Hypothalamus (tissue), 51 donors: ENCODE data around the gene NID1.
"Not testable (repeated sequence)": the region's sequence is repeated elsewhere in the genome, so short reads cannot be mapped to it uniquely, and the experiment has no call there.

Experiments
- DNase-seq, 51 donors: peaks; one replicate each; lab custom pipeline; 2025; lab: John Stamatoyannopoulos, UW

Gene NID1

DNA sequence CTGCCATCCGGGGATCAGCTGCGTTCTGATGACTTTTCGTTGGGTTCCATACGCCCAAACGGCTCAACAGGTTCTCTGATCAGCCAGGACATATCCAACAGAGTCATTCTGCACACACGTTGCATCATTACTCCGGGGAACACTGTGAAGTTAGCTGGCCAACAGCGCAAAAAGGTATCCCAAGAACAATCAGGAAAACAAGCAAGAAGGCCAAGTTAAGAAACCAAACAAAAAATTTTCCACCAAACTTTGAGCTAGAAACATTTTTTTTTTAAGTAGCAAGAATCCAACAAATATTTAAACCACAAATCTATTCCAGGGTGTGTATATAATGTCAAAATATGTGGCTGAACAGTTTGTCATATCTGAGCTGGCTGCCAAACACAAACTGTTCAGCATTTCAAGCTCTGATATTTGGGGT lies 29.2 kb downstream of the NID1 start:
- no peak for DNase-seq

DNA sequence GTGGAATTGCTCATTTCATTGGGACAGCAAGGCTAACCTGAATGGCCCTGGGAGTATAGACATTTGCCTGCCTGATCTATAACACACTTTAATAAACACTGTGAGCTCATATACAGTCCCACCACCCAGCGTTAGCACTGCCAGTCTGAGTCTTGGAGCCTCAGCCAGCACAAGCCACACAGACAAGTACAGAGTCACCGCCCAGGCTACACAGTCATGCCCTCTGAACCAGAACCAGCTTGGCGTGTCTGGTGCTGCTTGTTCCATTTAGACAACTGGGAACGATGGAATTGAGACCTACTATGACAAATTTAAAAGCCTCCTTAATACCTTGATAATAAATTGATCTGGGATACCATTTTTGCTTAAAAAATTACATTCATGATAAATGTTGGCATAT lies 31.6 kb downstream of the NID1 start:
- no peak for DNase-seq

DNA sequence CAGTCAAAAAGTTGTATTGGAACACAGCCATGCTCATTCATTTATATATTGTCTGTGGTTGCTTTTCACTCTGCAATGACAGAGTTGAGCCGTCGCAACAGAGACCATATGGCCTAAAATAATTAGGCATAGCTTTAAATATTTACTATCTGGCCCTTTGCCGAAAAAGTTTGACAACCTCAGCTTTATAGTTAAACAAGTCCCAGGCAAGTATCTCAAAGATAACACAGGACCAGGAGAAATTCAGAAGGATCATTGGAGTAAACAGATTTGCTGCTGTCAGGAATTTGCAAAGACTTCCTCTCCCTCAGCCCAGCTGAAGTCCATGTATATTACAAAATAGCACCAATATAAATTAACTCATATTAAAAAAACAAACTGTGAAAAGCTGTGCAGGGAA lies 34.4 kb downstream of the NID1 start:
- no peak for DNase-seq

DNA sequence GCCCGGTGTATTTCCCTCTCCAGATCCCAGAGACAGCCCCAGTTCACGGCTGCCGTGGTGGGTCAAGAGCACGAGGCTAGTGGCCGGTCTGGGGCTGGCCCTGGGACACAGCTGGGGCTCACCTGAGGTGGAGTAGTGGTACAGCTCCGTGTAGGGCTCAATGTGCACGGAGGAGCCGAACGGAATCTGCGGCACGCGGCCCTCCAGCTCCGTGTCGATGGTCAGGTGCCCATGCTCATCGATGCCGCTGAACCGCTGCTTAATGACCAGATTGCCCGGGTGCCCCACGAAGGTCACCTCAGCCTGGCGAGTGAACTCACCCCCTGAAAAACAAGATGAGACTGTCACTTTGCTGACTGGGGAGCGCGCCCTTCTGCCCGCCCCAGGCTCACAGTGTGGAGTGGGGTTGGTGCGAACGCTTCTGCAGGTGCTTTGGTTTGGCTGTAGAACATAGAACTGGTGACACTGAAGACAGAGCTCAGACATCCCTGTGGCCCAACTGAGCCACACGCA lies 35.4 kb downstream of the NID1 start:
- DNase-seq = no peak

DNA sequence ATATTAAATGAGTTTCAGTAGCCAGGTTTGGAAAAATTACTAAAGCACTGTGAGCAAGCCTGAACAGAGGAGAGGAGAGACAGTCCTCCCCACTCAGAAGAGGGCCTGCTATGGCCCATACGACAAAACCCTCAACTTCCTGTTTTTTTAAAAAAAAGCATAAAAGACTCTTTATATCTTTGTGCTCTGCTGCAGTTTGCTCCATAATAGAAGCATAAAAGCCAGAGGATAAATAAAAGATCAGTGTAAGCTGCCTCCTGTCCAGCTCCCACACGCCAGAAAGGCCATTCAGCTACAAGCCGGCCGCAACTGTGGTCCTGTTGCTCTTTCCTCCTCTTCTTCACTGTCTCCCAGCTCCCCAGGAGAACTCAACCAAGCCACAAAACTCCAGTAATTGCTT lies 37.8 kb downstream of the NID1 start:
- DNase-seq = peak in 1 of 51 donors; percentile 12

DNA sequence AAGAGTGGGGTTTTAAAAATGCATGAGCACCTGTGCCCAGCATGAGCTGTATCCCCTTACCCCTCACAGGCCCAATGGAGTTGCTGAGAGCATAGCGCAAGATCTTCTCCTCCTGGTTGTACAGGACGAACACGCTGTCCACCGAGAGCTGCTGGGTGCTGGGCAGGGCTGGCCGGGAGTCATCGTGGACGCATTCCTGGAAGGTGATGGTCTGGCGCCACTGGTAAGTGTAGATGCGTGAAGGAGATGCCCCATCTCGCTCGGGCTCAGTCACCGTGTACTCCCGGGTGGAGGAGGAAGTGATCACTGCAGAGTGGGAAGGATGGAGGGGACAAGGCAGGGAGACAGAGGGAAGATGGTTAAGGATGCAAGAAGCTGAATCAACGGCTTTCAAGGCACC lies 39.1 kb downstream of the NID1 start:
- DNase-seq = no peak

DNA sequence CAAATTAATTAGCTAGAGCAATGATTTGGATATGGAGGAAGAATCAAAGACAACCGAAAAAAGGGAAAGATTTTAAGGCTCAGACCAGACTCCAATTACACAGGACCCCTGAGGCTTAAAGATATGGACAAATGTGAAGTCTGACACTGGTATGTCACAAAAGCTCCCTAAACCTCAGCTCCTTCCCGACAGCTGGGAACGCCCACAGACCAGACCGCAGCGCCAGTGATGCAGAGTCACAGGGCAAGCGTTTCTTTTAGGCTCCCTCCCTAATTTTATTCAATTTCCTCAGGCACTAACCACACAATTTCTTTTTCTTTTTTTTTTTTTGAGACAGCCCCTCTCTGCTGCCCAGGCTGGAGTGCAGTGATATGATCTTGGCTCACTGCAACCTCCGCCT lies 40.2 kb downstream of the NID1 start:
- no peak for DNase-seq

DNA sequence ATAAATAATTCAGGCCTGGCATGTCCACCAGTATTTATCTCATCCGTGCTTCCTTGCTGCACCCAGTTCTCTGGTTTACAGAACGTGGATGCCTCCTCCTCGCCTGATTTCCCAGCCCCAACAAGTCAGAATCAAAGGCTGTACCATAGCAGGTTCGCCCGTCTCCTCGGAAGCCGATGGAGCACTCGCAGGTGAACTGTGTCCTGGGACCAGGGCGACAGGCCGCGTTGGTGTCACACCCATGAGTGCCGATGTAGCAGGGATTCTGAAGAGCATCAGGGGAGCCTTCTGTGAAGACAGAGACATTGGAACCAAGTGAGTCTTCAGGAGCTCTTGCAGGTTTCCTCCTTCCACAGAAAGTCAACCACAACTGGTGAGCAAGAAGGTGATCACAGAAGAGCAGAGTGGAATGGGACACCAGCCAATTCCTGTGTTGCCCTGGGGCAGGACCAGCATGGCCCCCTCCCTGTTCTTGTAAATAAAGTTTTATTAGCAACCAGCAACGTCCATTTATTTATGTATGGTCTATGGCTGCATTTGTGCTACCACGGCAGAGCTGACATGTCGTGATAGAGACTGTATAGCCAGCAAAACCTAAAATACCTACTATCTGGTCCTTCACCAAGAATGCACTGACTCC lies 40.8 kb downstream of the NID1 start:
- DNase-seq = no peak

DNA sequence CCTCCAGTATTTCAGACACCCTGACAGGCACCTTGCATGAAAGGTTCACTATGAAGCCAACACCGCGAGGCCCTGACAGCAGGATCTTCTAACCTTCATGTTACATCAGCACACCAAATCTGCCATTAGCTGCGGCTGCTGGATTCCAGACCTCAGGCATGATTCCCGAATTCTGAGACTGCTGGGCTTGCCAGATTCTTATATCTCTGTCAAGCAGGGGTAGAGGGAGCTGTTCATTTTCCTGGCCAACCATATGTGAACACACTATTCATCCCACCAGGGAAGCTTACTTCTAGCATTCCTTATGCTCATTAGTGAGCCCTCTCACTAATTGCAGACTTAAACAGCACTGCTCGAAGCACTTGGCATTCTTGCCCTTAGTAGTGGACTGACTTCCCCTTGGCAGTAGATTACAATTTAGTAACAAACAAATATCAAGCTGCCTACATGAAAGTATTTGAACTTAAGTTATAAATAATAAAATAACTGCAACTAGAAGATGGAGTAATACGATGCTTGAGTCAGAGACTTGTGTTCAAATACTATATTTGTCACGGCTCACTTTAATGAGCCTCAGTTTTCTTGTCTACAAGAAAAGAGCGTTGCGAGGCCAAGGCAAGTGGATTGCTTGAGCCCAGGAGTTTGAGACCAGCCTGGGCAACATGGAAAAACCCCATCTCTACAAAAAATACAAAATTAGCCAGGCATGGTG lies 43.3 kb downstream of the NID1 start:
- DNase-seq = no peak

DNA sequence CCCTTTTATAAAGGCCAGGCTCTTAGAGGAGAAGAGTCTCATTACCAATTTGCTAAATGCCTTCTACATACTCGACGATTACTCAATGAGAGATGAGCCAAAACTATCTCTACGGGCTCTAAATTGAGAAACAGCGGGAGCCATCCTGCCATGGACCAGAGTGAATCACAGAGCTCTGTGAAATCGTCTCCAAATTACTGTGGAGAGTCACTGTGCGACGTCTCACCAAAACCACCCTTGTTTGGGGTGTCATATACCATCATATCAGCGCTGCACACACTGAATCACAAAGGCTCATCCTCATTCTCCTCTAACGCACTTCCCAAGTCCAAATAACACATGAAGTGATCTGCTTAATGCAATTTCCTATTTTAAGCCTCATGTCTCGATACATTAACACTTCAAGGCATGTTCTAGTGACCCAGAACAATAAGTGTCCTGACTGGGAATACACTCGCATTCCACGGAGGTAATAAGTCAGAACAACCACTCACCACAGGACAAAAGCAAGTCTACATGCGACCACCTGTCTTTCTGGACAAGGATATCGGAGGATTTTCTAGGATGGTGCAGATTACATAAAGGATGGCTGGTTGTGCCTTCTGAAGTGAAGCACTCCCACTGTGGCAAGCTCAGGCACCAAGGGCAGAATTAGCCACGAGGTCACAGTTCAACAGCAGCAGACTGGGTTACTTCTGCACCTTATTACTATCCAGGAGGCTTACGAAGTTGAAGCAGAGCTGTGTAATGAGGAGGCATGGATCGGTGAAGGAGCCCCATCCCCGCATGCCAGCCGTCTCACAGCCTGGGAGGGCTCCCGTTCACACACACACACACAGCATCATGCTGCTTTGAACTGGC lies 44.3 kb downstream of the NID1 start:
- DNase-seq = no peak

DNA sequence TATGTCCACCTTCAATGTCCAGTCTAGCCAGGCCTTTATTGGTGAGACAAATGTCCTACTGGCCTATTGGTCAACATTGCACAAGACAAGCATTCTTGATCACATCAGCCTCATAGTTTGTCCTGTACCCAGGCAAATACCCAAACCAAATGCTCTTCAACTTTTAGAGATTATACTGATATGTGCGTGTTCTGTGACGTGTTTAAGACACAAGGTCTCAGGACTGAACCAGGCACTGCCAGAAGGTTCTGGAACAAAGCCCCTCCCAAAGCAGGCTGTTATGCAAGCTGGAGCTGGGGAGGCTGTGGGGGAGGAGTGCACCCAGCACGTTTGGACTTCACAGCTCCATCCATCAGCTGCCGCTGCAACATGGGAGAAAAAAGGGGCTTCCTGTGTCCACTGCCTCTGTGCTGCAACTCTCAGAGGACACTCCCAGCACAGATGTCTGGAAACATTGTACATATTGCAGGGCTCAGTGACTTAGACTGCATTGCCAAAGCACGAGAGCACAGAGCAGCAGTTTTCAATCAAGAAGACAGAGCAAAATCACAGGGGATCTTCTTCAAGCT lies 45.9 kb downstream of the NID1 start:
- no peak for DNase-seq

DNA sequence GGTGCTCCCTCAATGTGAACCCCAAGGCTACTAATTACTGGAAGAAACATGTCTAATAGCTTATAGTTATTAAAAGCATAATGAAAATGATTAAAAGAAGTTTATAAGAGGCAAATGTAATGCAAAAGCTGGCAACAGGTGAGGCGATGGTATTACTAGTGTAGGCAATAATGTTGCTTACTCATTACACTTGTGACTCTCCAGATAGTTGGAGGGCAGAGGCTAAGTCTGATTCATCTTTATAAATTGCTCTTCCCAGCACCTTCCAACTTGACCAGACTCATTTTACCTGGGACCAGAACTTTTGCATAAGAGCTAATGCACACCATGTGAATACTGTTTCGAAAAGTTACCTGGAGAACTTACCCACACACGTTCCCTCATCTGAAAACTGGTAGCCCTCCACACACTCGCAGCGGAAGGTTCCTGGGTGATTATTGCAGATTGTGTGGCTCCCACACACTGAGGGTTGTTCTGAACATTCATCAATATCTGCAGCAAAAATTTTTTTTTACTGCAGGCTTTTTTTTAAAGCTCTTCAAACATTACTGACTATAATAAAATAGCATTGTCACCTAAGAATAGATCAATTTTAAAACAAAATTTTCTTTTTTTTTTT lies 48.0 kb downstream of the NID1 start:
- DNase-seq = no peak

DNA sequence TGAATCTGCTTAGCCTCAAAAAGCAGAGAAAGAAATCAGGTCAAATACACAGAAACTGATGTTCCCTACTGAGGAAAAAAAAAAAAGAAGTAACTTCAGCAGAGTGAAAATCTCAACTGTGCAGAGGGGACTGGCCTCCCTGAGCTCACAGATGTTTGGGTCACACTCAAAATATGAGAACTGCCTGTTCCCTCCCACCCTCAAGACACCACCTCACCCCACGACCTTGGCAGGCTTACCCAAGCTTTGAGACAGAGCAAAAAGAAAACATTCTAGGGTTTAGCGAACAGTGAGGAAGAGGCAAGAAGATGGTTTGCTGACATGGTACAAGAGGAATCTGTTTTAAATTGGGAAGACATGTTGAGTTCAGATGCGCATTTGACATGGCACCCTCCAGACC lies 48.8 kb downstream of the NID1 start:
- no peak for DNase-seq

DNA sequence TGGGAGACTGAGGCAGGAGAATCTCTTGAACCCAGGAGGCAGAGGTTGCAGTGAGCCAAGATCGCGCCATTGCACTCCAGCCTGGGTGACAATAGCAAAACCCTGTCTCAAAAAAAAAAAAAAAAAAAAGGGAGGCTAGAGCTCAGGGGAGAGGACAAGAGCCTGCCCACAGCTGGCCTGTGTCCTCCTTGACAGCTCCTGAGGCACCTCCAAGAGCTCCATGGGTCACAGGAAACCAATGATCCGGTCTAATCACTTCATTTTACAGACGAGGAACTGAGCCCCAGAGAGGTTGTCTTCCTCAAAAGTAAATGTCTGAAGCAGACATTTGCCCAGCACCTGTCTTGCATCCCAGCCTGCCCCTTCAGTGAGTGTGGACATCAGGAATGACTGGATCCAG lies 49.4 kb downstream of the NID1 start:
- no peak for DNase-seq

DNA sequence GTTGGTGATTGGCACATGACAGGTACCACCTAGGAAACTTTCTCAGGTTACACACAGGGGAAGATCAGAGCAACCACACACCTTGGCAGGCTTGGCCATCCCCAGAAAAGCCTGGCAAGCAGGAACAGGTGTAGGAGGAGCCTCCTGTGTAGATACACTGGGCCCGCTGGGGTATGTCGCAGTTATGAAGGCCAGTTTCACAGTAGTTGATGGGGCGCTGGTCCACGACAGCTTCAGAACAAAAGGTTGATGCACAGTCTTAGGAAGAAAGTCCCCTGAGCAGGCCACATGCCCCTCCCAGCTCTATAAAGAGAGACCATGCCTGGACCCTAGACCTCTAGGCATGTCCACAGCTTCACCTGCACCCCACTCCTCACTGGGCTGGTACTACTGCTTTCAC lies 51.6 kb downstream of the NID1 start:
- DNase-seq = no peak

DNA sequence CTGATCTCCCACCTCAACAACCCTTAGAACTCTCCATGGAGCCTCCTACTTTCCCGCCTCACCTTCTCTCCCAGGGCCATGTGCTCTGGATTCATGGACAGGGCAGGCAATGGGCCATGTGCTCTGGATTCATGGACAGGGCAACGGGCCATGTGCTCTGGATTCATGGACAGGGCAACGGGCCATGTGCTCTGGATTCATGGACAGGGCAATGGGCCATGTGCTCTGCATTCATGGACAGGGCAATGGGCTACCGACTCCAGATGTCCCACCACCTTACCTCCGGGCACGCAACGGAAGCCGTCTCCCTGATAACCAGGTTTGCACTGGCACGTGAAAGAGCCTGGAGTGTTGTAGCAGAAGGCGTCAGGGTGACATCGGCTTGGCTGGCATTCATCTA lies 53.2 kb downstream of the NID1 start:
- DNase-seq = no peak

DNA sequence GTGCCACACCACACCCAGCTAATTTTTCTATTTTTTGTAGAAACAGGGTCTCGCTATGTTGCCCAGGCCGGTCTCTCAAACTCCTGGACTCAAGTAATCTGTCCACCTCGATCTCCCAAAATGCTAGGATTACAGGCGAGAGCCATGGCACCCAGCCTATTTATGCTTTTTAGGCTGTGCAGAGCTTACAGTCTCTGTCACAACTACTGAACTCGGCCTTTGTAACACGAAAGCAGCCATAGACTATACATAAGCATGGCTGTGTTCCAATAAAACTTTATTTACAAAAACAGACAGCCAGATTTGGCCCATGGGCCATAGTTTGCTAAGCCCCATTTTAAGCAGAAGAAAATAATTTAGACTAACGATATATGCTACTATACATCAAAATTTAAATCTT lies 54.4 kb downstream of the NID1 start:
- no peak for DNase-seq

DNA sequence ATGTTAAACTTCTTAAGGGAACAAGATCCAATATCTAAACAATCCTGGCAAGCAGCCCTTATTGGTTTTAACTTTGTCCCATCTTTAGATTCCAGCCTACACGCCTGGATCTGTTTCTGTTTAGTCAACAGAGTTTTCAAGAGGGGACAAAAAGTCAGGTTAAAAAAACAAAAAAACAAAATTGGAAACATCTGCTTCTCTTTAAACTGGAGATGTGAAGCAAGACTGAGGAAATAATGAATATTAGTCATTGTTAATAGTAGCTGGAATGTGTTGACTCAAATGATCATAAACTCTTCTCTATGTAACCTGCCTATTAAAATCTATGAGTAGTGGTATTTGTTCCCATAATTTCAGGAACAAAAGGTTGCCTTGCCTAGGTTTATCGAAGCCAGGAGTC lies 55.0 kb downstream of the NID1 start:
- no peak for DNase-seq

DNA sequence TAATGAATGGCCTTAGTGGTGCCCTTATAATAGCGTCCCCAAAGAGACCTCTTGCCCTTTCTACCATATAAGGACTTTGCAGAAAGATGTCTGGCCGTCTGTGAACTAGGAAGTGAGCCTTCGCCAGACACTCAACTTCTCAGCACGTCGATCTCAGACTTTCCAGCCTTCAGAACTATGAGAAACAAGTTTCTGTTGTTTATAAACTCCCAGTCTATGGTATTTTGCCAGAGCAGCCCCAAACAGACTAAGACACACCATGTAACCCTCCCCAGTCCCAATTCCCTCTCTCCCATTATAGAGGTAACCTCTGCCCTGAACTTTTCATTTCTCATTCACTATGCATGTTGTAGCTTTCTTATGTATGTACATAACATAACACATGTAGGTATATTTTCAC lies 55.7 kb downstream of the NID1 start:
- no peak for DNase-seq

DNA sequence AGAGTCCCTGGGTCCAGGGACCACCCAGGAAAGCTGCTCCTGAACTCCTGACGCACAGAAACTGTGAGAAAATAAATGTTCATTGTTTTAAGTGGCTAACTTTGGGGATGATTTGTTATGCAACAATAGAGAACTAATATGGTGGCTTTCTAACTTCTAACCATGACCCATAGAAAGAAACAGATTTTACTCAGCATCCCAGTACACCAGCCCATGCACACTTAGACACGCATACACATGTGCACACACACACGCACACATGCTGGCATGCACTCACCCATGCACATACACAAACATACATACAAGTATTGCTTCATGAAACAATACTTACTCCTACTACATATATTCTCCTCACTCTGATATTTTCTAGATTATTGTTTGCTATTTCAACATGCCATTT lies 57.1 kb downstream of the NID1 start:
- DNase-seq = no peak

DNA sequence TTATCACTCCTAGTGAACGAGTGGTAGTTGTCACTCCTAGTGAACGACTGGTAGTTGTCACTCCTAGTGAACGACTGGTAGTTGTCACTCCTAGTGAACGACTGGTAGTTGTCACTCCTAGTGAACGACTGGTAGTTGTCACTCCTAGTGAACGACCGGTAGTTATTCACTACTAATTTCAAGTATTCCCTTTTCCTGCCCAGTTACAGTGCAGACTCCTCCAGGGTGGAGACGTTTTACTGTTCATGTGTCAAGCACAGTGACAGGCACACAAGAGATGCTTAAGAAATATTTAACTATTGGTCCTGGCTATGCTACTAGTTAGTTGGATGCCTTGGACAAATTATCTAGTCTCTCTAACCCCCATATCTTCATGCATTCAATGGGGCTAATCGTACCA lies 61.8 kb downstream of the NID1 start:
- DNase-seq = not testable (repeated sequence)
